Esophagus squamous epithelium (tissue), 4 donors: ENCODE results near the gene ABCC9.

Experiments
- POLR2A ChIP-seq, 4 donors: fragments of 450-650 bp; IDR thresholded peaks; one replicate each; pipeline ENCODE4 v1.6.1; 2017; ENCODE audit warnings: antibody characterized with exemption in 4 of 4, mild to moderate bottlenecking in 4 of 4, moderate library complexity in 3 of 4
- TF ChIP-seq, protein P1 (sequence below), 6 experiments: fragments of 450-650 bp in 4 of 6; fragments of 200-600 bp in 2 of 6; sonication (generic) in 2 of 6; IDR thresholded peaks; one replicate each; pipeline ENCODE4 v1.5.1; 2016 to 2019; ENCODE audit warnings: antibody characterized with exemption in 6 of 6, mild to moderate bottlenecking in 4 of 6, moderate library complexity in 4 of 6

GRCh38 chr12:21911832-21912231 lies 29.4 kb downstream of the ABCC9 start:
- TF ChIP-seq, protein P1, sequence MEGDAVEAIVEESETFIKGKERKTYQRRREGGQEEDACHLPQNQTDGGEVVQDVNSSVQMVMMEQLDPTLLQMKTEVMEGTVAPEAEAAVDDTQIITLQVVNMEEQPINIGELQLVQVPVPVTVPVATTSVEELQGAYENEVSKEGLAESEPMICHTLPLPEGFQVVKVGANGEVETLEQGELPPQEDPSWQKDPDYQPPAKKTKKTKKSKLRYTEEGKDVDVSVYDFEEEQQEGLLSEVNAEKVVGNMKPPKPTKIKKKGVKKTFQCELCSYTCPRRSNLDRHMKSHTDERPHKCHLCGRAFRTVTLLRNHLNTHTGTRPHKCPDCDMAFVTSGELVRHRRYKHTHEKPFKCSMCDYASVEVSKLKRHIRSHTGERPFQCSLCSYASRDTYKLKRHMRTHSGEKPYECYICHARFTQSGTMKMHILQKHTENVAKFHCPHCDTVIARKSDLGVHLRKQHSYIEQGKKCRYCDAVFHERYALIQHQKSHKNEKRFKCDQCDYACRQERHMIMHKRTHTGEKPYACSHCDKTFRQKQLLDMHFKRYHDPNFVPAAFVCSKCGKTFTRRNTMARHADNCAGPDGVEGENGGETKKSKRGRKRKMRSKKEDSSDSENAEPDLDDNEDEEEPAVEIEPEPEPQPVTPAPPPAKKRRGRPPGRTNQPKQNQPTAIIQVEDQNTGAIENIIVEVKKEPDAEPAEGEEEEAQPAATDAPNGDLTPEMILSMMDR (IDR thresholded peaks at IDR 0.05), result no peak
- no peak for TF ChIP-seq POLR2A (IDR thresholded peaks at IDR 0.05)
